OCI-LY3 (cell line): Measurements from ENCODE around the gene UBQLN1.

ENCODE experiments used
- EZH2phosphoT487 ChIP-seq: fragments of 200-600 bp; shearing (Covaris generic); IDR thresholded peaks from 2 replicates; pipeline ENCODE4 v1.6.1; 2018; ENCODE audit warnings: antibody characterized with exemption, mixed run types, low read depth
- TF ChIP-seq, protein P1 (sequence below): fragments of 200-600, 300-600 bp; sonication (generic); IDR thresholded peaks from 2 replicates; pipeline ENCODE4 v1.5.1; 2014; ENCODE audit warnings: antibody characterized with exemption, low read length, low read depth

DNA sequence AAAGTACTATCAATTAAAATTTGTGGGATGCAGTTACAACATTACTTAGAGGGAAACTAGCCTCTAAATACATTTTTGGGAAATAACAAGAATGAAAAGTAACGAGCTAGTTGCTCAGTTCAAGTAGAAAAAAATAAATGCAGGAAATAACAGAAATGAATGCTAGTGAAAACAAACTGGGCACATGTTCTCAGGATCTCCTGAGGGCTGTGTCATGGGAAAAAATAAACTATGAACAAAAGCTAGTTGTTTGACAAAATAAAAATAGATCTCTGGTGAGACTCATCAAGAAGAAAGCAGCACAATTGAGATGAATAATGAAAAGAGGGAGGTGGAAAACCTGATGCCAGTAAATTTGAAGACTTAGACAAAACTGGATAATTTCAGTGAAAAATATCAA lies 68.5 kb downstream of the UBQLN1 start:
- TF ChIP-seq, protein P1, sequence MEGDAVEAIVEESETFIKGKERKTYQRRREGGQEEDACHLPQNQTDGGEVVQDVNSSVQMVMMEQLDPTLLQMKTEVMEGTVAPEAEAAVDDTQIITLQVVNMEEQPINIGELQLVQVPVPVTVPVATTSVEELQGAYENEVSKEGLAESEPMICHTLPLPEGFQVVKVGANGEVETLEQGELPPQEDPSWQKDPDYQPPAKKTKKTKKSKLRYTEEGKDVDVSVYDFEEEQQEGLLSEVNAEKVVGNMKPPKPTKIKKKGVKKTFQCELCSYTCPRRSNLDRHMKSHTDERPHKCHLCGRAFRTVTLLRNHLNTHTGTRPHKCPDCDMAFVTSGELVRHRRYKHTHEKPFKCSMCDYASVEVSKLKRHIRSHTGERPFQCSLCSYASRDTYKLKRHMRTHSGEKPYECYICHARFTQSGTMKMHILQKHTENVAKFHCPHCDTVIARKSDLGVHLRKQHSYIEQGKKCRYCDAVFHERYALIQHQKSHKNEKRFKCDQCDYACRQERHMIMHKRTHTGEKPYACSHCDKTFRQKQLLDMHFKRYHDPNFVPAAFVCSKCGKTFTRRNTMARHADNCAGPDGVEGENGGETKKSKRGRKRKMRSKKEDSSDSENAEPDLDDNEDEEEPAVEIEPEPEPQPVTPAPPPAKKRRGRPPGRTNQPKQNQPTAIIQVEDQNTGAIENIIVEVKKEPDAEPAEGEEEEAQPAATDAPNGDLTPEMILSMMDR, result no peak
- TF ChIP-seq EZH2phosphoT487, result no peak
